ACHN (cell line): ENCODE results near the gene SH3BP5.
"Not testable (repeated sequence)": the region's sequence is repeated elsewhere in the genome, so short reads cannot be mapped to it uniquely, and the experiment has no call there.

Experiments
- DNase-seq: peaks from one replicate; pipeline ENCODE4 v3.0.0-alpha.2; 2015
- in situ Hi-C: cut with HindIII; loops from 2 replicates; pipeline ENCODE4 v1.10.0; 2017; ENCODE audit warnings: low sequenced_read_pairs, low pct_ligation_motif_present, low pct_unique_long_range_greater_than_20kb

Gene SH3BP5

GRCh38 chr3:15332405-15333098 is at the start of gene SH3BP5:
SH3BP5 (minus strand) TSS chr3:15332586; CDS start chr3:15332408, 178 bp downstream.
- in situ Hi-C loops: no loop called here
- DNase-seq: peak; percentile 65

- no peak for DNase-seq
- in situ Hi-C loops: no loop called here
These were observed 48.8 kb upstream of the SH3BP5 start for GRCh38 chr3:15380980-15381890.

GRCh38 chr3:15377961-15378791 is 45.8 kb upstream of the SH3BP5 start:
- in situ Hi-C loops: no loop called here
- DNase-seq: peak; percentile 87

- in situ Hi-C loops: no loop called here
- DNase-seq: no peak
These were observed 43.1 kb upstream of the SH3BP5 start for GRCh38 chr3:15375461-15376000.

GRCh38 chr3:15372918-15373317 is 40.5 kb upstream of the SH3BP5 start:
- no peak for DNase-seq
- in situ Hi-C loops: no loop called here

- in situ Hi-C loops: no loop called here
- no peak for DNase-seq
These were observed 36.3 kb upstream of the SH3BP5 start for GRCh38 chr3:15368561-15369135.

- in situ Hi-C loops: no loop called here
These were observed 34.7 kb upstream of the SH3BP5 start for GRCh38 chr3:15367059-15367458.

GRCh38 chr3:15364078-15364477 is 31.7 kb upstream of the SH3BP5 start:
- in situ Hi-C loops, DNase-seq: not testable (repeated sequence)

More at GRCh38 chr3:15367059-15367458, 34.7 kb upstream of the SH3BP5 start:
- no peak for DNase-seq

- in situ Hi-C loops: no loop called here
- DNase-seq: no peak
These were observed 29.3 kb upstream of the SH3BP5 start for GRCh38 chr3:15361494-15362214.

- no peak for DNase-seq
- in situ Hi-C loops: no loop called here
These were observed 28.6 kb upstream of the SH3BP5 start for GRCh38 chr3:15360788-15361493.

- DNase-seq: no peak
- in situ Hi-C loops: no loop called here
These were observed 27.5 kb upstream of the SH3BP5 start for GRCh38 chr3:15359677-15360397.

GRCh38 chr3:15356651-15357061 is 24.3 kb upstream of the SH3BP5 start:
- DNase-seq, in situ Hi-C loops: not testable (repeated sequence)

GRCh38 chr3:15356176-15356575 is 23.8 kb upstream of the SH3BP5 start:
- no peak for DNase-seq
- in situ Hi-C loops: no loop called here

- no peak for DNase-seq
- in situ Hi-C loops: no loop called here
These were observed 22.7 kb upstream of the SH3BP5 start for GRCh38 chr3:15355086-15355485.

- in situ Hi-C loops: no loop called here
These were observed 22.1 kb upstream of the SH3BP5 start for GRCh38 chr3:15354485-15354884.

GRCh38 chr3:15350141-15350540 is 17.8 kb upstream of the SH3BP5 start:
- DNase-seq: no peak

More at GRCh38 chr3:15354485-15354884, 22.1 kb upstream of the SH3BP5 start:
- no peak for DNase-seq

More at GRCh38 chr3:15350141-15350540, 17.8 kb upstream of the SH3BP5 start:
- in situ Hi-C loops: no loop called here
